ENCODE measurements around the gene LRRC38.

DNA sequence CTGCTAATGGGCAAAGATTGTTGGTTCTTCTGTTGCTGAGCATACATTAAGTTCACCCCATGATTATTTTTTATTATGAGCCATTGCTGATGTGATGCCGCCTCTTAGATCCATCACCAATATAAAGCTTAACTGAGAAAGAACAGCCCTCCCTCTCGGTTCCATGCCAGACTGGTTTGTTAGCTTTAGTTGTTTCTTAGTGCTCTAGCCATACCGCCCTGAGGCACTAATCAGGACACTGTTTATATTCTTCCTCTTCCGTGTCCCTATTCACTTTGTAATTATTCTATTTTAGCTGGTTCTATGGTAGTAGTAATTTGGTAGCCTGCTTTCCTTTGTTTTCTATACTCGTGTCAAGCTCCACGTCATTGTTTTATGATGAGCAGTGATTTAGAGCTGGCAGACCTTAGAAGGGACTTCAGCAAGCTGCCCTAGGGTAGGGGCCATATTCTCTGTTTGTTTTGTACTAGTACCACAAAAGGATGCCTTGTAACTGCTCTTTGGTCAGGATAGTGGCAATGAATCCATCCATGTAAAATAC is 42.5 kb upstream of the LRRC38 start:
- TF ChIP-seq POLR2A (IDR thresholded peaks at IDR 0.05) (no peak), CTCF (IDR thresholded peaks at IDR 0.05) (no peak)

All from uterus (tissue), 2 donors.